GM12874 (cell line): ENCODE results near the gene ATP6V0E2.

Source experiments
- CTCF ChIP-seq: IDR thresholded peaks from 2 replicates; pipeline ENCODE4 v1.5.1; 2011; ENCODE audit warnings: low read depth, mild to moderate bottlenecking, control low read depth, low read length, moderate library complexity; ENCODE audit not compliant: insufficient read depth

Gene ATP6V0E2

GRCh38 chr7:149867762-149868622, 5.8 kb upstream of the ATP6V0E2 start:
- TF ChIP-seq CTCF: no peak

GRCh38 chr7:149868623-149869290, 5.0 kb upstream of the ATP6V0E2 start:
- TF ChIP-seq CTCF: no peak

GRCh38 chr7:149869291-149869650, 4.5 kb upstream of the ATP6V0E2 start:
- TF ChIP-seq CTCF: no peak

GRCh38 chr7:149869867-149870266, 3.9 kb upstream of the ATP6V0E2 start:
- no peak for TF ChIP-seq CTCF

GRCh38 chr7:149870274-149870673, 3.5 kb upstream of the ATP6V0E2 start:
- no peak for TF ChIP-seq CTCF

- no peak for TF ChIP-seq CTCF
Observed at GRCh38 chr7:149870701-149871483, 2.9 kb upstream of the ATP6V0E2 start.

- TF ChIP-seq CTCF: no peak
Observed at GRCh38 chr7:149871576-149871975, 2.2 kb upstream of the ATP6V0E2 start.
